Natural killer cell (primary cell): Measurements from ENCODE around the gene PI16. TPM values are rescaled to one million over a fixed set of nuclear protein-coding genes. Genes with fewer than 3 reads are reported as not detected.

Experiments used
- ATAC-seq, 3 donors: fragments of 150-1000 bp in 2 of 3; fragments of 200-7000 bp in 1 of 3; cut with Tn5 transposase; 1 replicate in 1 of 3; 2 replicates in 2 of 3; pipeline ENCODE4 v1.10.0; 2021; ENCODE audit warnings: mild to moderate bottlenecking in 2 of 3, moderate library complexity in 2 of 3
- DNase-seq, 2 donors: peaks; one replicate each; pipeline versions ENCODE4 v3.0.0 to v3.0.0-alpha.2; 2013 to 2021; ENCODE audit warnings: mixed read lengths in 1 of 2
- H3K27ac ChIP-seq: one replicate; pipeline ENCODE4 v1.5.1; 2013; ENCODE audit warnings: mild to moderate bottlenecking, low read length
- H3K27me3 ChIP-seq: one replicate; pipeline ENCODE4 v1.6.1; 2013; ENCODE audit warnings: low read length; ENCODE audit not compliant: control insufficient read depth, insufficient read depth
- H3K36me3 ChIP-seq: one replicate; pipeline ENCODE4 v1.6.1; 2013; ENCODE audit warnings: low read length; ENCODE audit not compliant: control insufficient read depth, insufficient read depth
- H3K4me1 ChIP-seq: one replicate; pipeline ENCODE4 v1.6.1; 2013; ENCODE audit warnings: low read length; ENCODE audit not compliant: control insufficient read depth, insufficient read depth
- H3K4me3 ChIP-seq: one replicate; pipeline ENCODE4 v1.5.1; 2013; ENCODE audit warnings: low read length
- H3K9me3 ChIP-seq: one replicate; pipeline ENCODE4 v1.6.1; 2013; ENCODE audit warnings: low read length; ENCODE audit not compliant: control insufficient read depth, insufficient read depth
- H3K27ac Mint-ChIP-seq, 2 donors: one replicate each; pipeline ENCODE4 v1.8.0; 2022; ENCODE audit warnings: mild to moderate bottlenecking in 2 of 2, mixed read lengths in 2 of 2, moderate library complexity in 1 of 2
- H3K27me3 Mint-ChIP-seq, 2 donors: one replicate each; pipeline ENCODE4 v1.8.0; 2022; ENCODE audit warnings: low read depth in 2 of 2, mixed read lengths in 2 of 2
- H3K36me3 Mint-ChIP-seq: one replicate; pipeline ENCODE4 v1.8.0; 2022; ENCODE audit warnings: mixed read lengths
- H3K4me1 Mint-ChIP-seq, 2 donors: one replicate each; pipeline ENCODE4 v1.8.0; 2022; ENCODE audit warnings: mixed read lengths in 2 of 2
- H3K4me3 Mint-ChIP-seq: one replicate; pipeline ENCODE4 v1.8.0; 2022; ENCODE audit warnings: mild to moderate bottlenecking, moderate library complexity, mixed read lengths
- H3K9me3 Mint-ChIP-seq, 2 donors: one replicate each; pipeline ENCODE4 v1.8.0; 2022; ENCODE audit warnings: mixed read lengths in 2 of 2
- WGBS: methylation state at CpG from one replicate; pipeline ENCODE4 v1.1.7; 2013; ENCODE audit warnings: missing lambda C conversion rate; ENCODE audit not compliant: insufficient coverage; 5-methylcytosine and 5-hydroxymethylcytosine counted together
- intact Hi-C: fragments of 100-400 bp; cut with micrococcal nuclease; formaldehyde crosslinking; loops from one replicate; pipeline ENCODE4 v1.14.2; 2022
- total RNA-seq, 4 donors: library from RNA; stranded (reverse); fragments of 120-200 nt in 1 of 4; gene quantifications; one replicate each; pipeline versions ENCODE4 v1.2.3 to v1.2.4, GENCODE V29; 2013 to 2022
- TF ChIP-seq, protein P1 (sequence below): fragments of 200-600 bp; IDR thresholded peaks from one replicate; pipeline ENCODE4 v1.8.0; 2022; ENCODE audit warnings: antibody characterized with exemption

The PI16 gene
- total RNA-seq, 3 donors from 2014 or later (not counting 1 experiment from before 2014, with no cell fraction given), result 0.33 to 1.8 (median 1.1) TPM

DNA sequence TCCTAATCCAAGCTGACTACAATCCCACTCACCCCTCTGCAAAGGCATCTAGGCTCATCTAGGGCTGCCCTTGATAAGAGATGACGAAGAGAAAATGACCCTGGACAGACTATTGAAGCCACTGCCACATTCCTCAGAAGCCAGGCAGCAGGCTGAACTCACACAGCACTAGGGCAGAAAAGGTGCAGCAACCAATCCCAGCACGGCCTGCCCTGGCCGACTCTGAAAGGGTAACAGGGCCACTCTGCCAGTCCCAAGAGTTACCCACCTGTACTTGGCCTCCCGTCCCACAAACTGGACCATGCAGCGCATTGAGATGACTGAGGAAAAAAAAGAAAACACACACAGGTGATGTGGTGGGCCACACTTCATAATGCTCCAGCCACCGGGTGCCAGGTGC lies 22.4 kb downstream of the PI16 start:
- Mint-ChIP-seq H3K4me1 (peaks cover 19 to 27% of the 10 kb centered on the region in 2 donors), H3K4me3 (no peak overlapping the region), H3K9me3 (no peaks in the 10 kb centered on the region), H3K27me3 (no peaks in the 10 kb centered on the region), H3K27ac (no peak overlapping the region), H3K36me3 (no peaks in the 10 kb centered on the region)
- TF ChIP-seq, protein P1, sequence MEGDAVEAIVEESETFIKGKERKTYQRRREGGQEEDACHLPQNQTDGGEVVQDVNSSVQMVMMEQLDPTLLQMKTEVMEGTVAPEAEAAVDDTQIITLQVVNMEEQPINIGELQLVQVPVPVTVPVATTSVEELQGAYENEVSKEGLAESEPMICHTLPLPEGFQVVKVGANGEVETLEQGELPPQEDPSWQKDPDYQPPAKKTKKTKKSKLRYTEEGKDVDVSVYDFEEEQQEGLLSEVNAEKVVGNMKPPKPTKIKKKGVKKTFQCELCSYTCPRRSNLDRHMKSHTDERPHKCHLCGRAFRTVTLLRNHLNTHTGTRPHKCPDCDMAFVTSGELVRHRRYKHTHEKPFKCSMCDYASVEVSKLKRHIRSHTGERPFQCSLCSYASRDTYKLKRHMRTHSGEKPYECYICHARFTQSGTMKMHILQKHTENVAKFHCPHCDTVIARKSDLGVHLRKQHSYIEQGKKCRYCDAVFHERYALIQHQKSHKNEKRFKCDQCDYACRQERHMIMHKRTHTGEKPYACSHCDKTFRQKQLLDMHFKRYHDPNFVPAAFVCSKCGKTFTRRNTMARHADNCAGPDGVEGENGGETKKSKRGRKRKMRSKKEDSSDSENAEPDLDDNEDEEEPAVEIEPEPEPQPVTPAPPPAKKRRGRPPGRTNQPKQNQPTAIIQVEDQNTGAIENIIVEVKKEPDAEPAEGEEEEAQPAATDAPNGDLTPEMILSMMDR, result no peak
- intact Hi-C loops, result no loop called here
- Histone ChIP-seq H3K4me3 (no peak overlapping the region), H3K9me3 (no peaks in the 10 kb centered on the region), H3K4me1 (no peaks in the 10 kb centered on the region), H3K27me3 (no peaks in the 10 kb centered on the region), H3K36me3 (peaks cover 73% of the 10 kb centered on the region), H3K27ac (no peak overlapping the region)
- no peak for ATAC-seq
- WGBS, result 95% methylated on average over 6 of the region's 6 CpGs
- no peak for DNase-seq

DNA sequence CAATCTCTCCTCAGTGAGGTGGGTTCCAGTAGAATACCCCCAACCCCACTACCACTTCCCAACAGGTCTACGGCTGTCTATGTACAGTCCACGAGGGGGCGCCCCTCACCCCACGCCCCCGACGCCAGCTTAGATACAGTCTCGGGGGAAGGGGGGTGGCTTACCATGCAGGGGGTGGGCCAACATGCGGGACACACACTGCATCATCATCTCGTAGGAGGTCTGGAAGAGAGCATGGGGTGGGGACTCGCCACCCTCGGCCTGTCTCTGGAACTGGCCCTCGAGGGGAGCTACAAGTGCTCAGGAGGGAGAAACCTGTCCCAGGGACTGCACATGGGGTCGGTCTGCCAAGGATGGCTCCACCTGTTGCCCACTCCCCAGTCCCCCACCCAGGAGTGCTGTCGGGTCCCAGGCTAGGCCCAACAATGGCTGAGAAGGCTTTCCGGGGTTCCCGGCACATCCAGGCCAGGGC lies 23.0 kb downstream of the PI16 start:
- peaks cover 67% of the 10 kb centered on the region for H3K36me3 ChIP-seq
- Mint-ChIP-seq H3K4me3 (no peak overlapping the region), H3K27me3 (no peaks in the 10 kb centered on the region), H3K27ac (no peak overlapping the region), H3K9me3 (no peaks in the 10 kb centered on the region), H3K36me3 (no peaks in the 10 kb centered on the region), H3K4me1 (peaks cover 22 to 32% of the 10 kb centered on the region in 2 donors)
- H3K9me3 ChIP-seq, result no peaks in the 10 kb centered on the region
- no peaks in the 10 kb centered on the region for H3K4me1 ChIP-seq
- no peaks in the 10 kb centered on the region for H3K27me3 ChIP-seq
- ATAC-seq (peak in 1 of 3 donors; percentile 43), DNase-seq (peak in 1 of 2 donors; percentile 54)
- no peak overlapping the region for H3K27ac ChIP-seq
- intact Hi-C loops, result no loop called here
- H3K4me3 ChIP-seq, result no peak overlapping the region
- TF ChIP-seq, protein P1, result peak; percentile 20
- WGBS, result 81% methylated on average over 16 of the region's 16 CpGs

DNA sequence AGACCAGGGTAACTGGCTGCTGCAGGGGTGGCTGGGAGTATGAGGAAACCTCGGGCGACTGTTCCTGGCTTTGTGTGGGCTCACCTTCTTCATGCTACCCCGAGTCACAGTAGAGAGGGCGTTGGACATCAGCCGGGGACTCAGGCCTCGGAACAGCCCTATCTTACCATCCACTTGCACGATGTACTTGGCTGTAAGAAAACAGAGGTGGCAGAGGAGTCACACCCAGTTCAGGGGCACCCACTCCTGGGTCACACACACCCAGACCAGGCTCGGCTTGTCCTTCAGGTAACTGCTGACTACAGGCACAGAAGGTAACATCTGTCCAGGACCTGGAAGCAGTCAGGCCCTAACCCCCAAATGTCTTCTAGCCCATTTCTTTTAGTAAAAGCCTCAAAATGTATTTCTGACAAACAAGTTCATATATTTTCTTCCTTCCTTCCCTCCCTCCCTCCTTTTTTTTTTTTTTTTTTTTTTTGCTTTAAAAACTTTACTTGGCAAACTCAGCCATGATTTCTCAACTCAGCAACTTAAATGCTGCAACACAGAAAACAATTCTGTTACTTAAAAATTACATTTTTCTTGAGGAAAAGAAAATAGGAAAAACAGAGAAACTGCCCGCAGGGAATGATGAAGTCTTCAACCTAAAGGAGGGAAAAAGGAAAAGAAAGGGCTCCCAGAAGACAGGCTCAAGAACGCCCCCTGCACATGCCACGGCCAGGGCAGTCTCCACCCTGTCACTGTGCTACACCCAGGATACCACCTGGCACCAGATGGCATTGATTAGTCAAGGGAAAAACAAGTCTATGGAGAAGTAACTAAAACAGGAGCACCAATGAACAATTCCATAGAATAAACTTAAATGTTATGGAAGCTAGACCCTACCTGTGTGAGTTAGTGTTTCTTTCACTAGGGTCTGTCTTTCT lies 24.1 kb downstream of the PI16 start:
- no peak for ATAC-seq
- intact Hi-C loops, result no loop called here
- Mint-ChIP-seq H3K4me3 (no peak overlapping the region), H3K36me3 (no peaks in the 10 kb centered on the region), H3K4me1 (peaks cover 22 to 32% of the 10 kb centered on the region in 2 donors), H3K9me3 (no peaks in the 10 kb centered on the region), H3K27me3 (no peaks in the 10 kb centered on the region), H3K27ac (peak overlapping the region in 1 of 2 donors; percentile 53)
- TF ChIP-seq, protein P1, result no peak
- H3K27ac ChIP-seq, result no peak overlapping the region
- DNase-seq, result no peak
- no peak overlapping the region for H3K4me3 ChIP-seq
- peaks cover 57% of the 10 kb centered on the region for H3K36me3 ChIP-seq
- no peaks in the 10 kb centered on the region for H3K9me3 ChIP-seq
- WGBS, result 92% methylated on average over 11 of the region's 11 CpGs
- peaks cover 2% of the 10 kb centered on the region for H3K4me1 ChIP-seq
- no peaks in the 10 kb centered on the region for H3K27me3 ChIP-seq
